ENCODE data around the gene CCDC124.
A peak's percentile ranks its signal among the peaks of the same experiment; 100 is the strongest.

Gene CCDC124

DNA sequence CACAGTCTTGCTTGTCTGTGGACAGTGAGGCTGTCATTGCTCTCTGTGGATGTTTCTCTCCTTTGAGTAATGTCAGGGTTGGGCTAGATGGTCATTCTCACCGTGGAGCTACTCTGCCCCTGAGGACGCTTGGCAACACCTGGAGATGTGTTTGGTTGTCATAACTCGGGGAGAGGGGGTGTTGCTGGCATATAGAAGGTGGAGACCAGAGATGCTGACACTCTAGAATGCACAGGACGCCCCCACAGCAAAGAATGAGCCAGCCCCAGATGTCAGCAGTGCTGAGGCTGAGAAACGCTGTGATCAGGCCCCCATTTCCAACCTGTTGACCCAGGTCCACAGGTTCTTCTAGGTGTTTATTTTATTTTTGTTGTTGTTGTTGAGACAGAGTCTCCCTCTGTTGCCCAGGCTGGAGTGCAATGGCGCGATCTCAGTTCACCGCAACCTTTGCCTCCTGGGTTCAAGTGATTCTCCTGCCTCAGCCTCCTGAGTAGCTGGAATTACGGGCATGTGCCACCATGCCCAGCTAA lies 4.6 kb downstream of the CCDC124 start:
- H3K4me3 ChIP-seq (ENCODE audit: low read length): no peak overlapping the region
- no peak for DNase-seq (ENCODE audit: low read depth)
- TF ChIP-seq, protein P1, sequence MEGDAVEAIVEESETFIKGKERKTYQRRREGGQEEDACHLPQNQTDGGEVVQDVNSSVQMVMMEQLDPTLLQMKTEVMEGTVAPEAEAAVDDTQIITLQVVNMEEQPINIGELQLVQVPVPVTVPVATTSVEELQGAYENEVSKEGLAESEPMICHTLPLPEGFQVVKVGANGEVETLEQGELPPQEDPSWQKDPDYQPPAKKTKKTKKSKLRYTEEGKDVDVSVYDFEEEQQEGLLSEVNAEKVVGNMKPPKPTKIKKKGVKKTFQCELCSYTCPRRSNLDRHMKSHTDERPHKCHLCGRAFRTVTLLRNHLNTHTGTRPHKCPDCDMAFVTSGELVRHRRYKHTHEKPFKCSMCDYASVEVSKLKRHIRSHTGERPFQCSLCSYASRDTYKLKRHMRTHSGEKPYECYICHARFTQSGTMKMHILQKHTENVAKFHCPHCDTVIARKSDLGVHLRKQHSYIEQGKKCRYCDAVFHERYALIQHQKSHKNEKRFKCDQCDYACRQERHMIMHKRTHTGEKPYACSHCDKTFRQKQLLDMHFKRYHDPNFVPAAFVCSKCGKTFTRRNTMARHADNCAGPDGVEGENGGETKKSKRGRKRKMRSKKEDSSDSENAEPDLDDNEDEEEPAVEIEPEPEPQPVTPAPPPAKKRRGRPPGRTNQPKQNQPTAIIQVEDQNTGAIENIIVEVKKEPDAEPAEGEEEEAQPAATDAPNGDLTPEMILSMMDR (conservative IDR thresholded peaks at IDR 0.05; ENCODE audit: low read depth, low read length): no peak

DNA sequence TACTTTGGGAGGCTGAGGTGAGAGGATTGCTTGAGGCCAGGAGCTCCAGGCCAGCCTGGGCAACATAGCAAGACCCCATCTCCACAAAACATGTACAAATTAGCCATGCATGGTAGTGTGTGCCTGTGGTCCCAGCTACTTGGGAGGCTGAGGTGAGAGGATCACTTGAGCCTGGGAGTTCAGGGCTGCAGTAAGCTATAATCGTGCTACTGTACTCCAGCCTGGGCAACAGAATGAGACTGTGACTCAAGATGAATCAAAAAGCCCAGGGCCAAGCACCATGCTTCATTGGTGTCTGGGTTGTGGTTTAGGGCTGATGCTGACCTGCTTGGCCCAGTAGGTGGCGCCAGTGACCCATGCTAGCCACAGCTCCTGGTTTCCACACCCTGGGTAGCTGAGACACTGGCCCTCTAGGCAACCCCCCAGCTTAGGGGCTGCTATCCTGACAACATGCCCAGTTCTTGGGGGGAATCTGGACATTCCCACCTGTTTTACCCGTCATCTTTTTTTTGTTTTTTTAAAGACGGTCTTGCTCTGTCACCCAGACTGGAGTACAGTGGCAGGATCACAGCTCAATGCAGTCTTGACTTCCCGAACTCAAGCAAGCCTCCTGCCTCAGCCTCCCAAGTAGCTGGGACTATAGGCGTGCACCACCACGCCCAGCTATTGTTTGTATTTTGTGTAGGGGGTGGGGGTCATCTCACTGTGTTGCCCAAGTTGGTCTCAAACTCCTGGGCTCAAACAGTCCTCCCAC lies 5.5 kb downstream of the CCDC124 start:
- peak; percentile 14 for DNase-seq (ENCODE audit: low read depth)
- TF ChIP-seq, protein P1 (conservative IDR thresholded peaks at IDR 0.05; ENCODE audit: low read depth, low read length): peak; percentile 98
- H3K4me3 ChIP-seq (ENCODE audit: low read length): no peak overlapping the region

DNA sequence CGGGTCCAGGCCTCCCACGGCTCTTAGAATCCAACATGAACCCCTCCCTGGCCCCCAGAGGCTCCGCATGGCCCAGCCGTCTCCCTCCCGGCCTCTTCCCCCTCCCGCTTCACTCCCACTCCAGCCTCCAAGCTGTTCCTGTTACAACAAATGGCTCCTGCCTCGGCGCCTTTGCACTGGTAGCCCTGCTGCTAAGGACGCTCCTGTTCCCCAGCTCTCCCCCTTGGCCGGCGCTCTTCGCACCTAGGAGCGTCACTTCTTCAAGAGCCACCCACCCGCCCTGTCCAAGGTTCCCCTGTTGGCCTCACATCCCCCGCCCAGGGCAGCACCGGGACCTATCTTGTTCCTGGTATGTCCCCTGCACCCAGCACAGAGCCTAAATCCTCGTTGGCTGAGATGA lies 9.4 kb downstream of the CCDC124 start:
- TF ChIP-seq, protein P1 (conservative IDR thresholded peaks at IDR 0.05; ENCODE audit: low read depth, low read length): no peak
- no peak overlapping the region for H3K4me3 ChIP-seq (ENCODE audit: low read length)
- DNase-seq (ENCODE audit: low read depth): no peak

DNA sequence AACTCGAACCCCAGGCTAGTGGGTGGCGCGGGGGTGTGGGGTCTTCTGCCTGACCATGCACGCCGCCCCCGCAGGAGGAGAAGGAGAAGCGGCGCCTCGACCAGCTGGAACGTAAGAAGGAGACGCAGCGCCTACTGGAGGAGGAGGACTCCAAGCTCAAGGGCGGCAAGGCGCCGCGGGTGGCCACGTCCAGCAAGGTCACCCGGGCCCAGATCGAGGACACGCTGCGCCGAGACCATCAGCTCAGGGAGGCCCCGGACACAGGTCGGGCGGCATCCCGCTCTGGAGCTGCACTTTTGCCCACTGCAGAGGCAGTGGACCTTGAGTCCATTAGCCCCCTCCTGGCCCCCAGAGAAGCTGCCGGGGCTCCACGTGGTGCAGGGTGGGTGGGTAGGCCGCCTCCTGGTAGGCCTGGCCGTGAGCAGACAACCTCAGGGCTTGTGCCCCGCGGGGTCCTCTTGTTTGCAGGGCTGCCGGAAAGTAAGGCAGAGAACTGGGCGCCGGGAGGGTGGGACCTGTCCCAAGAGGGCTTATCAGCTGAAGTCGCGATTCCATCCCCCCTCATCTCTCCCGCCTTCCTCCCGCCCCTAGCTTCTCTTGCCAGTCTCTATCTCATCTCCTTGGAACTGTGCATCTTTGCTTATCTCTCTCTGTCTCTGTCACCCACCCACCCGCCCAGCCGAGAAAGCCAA lies 9.9 kb downstream of the CCDC124 start:
- H3K4me3 ChIP-seq (ENCODE audit: low read length): no peak overlapping the region
- TF ChIP-seq, protein P1 (conservative IDR thresholded peaks at IDR 0.05; ENCODE audit: low read depth, low read length): no peak
- DNase-seq (ENCODE audit: low read depth): no peak

DNA sequence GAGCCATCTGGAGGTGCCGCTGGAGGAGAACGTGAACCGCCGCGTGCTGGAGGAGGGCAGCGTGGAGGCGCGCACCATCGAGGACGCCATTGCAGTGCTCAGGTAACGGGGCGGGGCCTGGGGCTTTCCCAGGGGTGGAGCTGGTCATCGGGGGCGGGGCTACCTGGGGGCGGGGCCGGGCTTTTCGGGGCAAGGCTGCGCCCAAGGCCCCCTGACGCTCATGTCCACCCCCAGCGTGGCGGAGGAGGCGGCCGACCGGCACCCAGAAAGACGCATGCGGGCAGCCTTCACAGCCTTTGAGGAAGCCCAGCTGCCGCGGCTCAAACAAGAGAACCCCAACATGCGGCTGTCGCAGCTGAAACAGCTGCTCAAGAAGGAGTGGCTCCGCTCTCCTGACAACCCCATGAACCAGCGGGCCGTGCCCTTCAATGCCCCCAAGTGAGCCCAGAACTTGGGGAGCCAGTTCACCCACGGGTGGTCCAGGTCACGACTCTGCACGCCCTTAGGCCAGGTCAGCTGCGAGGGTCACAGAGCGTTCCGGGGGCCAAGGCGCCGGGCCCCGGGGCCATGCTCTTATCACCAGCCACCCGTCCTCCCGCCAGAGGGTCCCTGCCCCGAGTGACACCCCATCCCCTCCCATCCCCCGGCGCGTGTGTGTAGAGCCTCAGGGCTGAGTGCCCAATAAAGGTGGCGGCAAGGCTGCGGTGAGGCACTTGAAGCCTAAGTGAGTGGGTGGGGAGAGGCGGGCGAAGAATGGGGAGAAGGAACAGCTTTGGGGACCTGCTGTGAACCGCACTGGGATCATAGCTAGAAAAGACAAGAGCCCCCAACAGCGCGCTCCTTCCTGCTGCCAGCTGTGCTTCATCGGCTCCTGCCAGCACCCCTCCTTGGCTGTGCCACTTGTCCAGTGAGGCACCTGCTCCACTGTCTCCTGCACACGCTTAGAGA lies 10.7 kb downstream of the CCDC124 start:
- TF ChIP-seq, protein P1 (conservative IDR thresholded peaks at IDR 0.05; ENCODE audit: low read depth, low read length): no peak
- no peak overlapping the region for H3K4me3 ChIP-seq (ENCODE audit: low read length)
- DNase-seq (ENCODE audit: low read depth): no peak

DNA sequence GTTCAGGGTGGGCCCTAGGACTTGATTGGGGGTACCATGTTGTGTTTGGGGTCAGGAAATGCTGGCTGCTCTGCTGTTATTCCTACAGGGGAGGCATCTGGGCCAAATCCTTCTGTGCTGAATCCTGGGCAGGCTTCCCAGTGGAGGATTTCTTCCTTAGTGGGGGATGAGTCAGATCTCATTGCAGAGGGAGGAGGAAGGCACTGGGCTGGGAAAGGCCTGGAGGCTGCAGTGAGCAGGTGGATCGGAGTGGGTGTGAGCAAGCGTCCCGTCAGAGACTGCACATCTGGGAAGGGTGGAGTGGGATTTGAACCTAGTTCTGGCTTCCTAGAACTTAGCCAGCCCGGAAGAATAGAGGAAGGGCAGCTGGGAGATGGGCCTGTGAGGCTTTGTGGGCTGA lies 11.5 kb downstream of the CCDC124 start:
- DNase-seq (ENCODE audit: low read depth): peak; percentile 31
- TF ChIP-seq, protein P1 (conservative IDR thresholded peaks at IDR 0.05; ENCODE audit: low read depth, low read length): no peak
- no peak overlapping the region for H3K4me3 ChIP-seq (ENCODE audit: low read length)

Data from retinal pigment epithelial cell (primary cell).